ENCODE results near the gene DNAJC12.

The DNAJC12 gene

GRCh38 chr10:67852761-67853160, 14.8 kb upstream of the DNAJC12 start:
- TF ChIP-seq TEAD4 (IDR thresholded peaks at IDR 0.05) = no peak
- no peak for TF ChIP-seq TCF12 (IDR thresholded peaks at IDR 0.05; ENCODE audit: low read depth)
- TF ChIP-seq RAD21 (IDR thresholded peaks at IDR 0.05; ENCODE audit: low read depth) = no peak
- no peak for TF ChIP-seq CREB1 (IDR thresholded peaks at IDR 0.05; ENCODE audit: low read depth)
- TF ChIP-seq, protein P1, sequence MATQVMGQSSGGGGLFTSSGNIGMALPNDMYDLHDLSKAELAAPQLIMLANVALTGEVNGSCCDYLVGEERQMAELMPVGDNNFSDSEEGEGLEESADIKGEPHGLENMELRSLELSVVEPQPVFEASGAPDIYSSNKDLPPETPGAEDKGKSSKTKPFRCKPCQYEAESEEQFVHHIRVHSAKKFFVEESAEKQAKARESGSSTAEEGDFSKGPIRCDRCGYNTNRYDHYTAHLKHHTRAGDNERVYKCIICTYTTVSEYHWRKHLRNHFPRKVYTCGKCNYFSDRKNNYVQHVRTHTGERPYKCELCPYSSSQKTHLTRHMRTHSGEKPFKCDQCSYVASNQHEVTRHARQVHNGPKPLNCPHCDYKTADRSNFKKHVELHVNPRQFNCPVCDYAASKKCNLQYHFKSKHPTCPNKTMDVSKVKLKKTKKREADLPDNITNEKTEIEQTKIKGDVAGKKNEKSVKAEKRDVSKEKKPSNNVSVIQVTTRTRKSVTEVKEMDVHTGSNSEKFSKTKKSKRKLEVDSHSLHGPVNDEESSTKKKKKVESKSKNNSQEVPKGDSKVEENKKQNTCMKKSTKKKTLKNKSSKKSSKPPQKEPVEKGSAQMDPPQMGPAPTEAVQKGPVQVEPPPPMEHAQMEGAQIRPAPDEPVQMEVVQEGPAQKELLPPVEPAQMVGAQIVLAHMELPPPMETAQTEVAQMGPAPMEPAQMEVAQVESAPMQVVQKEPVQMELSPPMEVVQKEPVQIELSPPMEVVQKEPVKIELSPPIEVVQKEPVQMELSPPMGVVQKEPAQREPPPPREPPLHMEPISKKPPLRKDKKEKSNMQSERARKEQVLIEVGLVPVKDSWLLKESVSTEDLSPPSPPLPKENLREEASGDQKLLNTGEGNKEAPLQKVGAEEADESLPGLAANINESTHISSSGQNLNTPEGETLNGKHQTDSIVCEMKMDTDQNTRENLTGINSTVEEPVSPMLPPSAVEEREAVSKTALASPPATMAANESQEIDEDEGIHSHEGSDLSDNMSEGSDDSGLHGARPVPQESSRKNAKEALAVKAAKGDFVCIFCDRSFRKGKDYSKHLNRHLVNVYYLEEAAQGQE (IDR thresholded peaks at IDR 0.05; ENCODE audit: low read depth) = no peak
- TF ChIP-seq EP300 (IDR thresholded peaks at IDR 0.05; ENCODE audit: borderline replicate concordance) = no peak
- no peak for TF ChIP-seq FOXM1 (IDR thresholded peaks at IDR 0.05; ENCODE audit: borderline replicate concordance, low read depth)
- TF ChIP-seq CEBPB (IDR thresholded peaks at IDR 0.05) = no peak

GRCh38 chr10:67851186-67851585, 13.2 kb upstream of the DNAJC12 start:
- TF ChIP-seq EP300 (IDR thresholded peaks at IDR 0.05; ENCODE audit: borderline replicate concordance) (no peak), TCF12 (IDR thresholded peaks at IDR 0.05; ENCODE audit: low read depth) (no peak), TEAD4 (IDR thresholded peaks at IDR 0.05) (no peak), CREB1 (IDR thresholded peaks at IDR 0.05; ENCODE audit: low read depth) (no peak), TAF1 (IDR thresholded peaks at IDR 0.05; ENCODE audit: low read depth) (no peak), ZBTB7A (IDR thresholded peaks at IDR 0.05; ENCODE audit: low read depth) (no peak), CEBPB (IDR thresholded peaks at IDR 0.05) (no peak), RAD21 (IDR thresholded peaks at IDR 0.05; ENCODE audit: low read depth) (no peak), YY1 (IDR thresholded peaks at IDR 0.05; ENCODE audit: low read depth) (no peak), EGR1 (IDR thresholded peaks at IDR 0.05) (no peak), NFIC (IDR thresholded peaks at IDR 0.05) (no peak), FOXM1 (IDR thresholded peaks at IDR 0.05; ENCODE audit: borderline replicate concordance, low read depth) (no peak)
- TF ChIP-seq, protein P2, sequence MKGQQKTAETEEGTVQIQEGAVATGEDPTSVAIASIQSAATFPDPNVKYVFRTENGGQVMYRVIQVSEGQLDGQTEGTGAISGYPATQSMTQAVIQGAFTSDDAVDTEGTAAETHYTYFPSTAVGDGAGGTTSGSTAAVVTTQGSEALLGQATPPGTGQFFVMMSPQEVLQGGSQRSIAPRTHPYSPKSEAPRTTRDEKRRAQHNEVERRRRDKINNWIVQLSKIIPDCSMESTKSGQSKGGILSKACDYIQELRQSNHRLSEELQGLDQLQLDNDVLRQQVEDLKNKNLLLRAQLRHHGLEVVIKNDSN (IDR thresholded peaks at IDR 0.05) = no peak
- TF ChIP-seq, protein P1 (IDR thresholded peaks at IDR 0.05; ENCODE audit: low read depth) = no peak
- TF ChIP-seq, protein P3, sequence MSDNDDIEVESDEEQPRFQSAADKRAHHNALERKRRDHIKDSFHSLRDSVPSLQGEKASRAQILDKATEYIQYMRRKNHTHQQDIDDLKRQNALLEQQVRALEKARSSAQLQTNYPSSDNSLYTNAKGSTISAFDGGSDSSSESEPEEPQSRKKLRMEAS (IDR thresholded peaks at IDR 0.05) = no peak

DNA sequence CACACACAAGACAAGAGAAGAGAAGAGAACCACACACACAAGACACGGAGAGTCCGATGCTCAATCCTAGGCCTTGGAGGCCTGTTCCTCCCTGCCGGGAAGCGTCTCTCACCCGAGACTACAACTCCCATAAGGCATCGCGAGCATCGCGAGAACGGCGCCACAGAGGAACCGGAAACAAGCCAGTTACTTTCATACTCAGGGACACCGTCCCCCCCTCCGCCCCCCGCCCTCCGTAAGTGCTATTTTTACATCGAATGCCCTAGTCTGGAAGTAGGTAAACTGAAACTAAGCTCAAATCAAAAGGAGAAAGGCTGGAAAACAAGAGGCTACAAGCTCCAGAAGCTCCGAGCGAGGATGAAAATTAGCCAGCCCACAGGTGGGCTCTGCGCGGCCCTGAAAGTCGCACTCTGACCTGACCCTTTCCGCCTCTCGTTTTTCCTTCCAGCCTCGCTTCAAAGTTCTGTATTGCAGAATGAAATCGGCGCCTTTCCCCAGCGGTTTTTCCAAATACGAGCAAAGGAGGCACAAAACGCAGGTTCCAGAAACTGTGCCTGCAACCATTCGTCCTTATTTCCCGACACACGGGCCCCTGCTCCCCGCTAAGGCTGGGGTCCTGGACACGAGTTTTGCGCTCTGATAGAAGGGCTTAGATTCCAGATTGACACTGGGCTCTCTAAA, 11.5 kb upstream of the DNAJC12 start:
- TF ChIP-seq YY1 (IDR thresholded peaks at IDR 0.05; ENCODE audit: low read depth) (0 out of 2 replicates have a peak, but pooled peaks have one; percentile 56), TCF12 (IDR thresholded peaks at IDR 0.05; ENCODE audit: low read depth) (peak; percentile 20; the same call in 1 of the 2 replicates), CREB1 (IDR thresholded peaks at IDR 0.05; ENCODE audit: low read depth) (no peak), EP300 (IDR thresholded peaks at IDR 0.05; ENCODE audit: borderline replicate concordance) (no peak), EGR1 (IDR thresholded peaks at IDR 0.05) (no peak), TAF1 (IDR thresholded peaks at IDR 0.05; ENCODE audit: low read depth) (peak; percentile 47; the same call in 1 of the 2 replicates), NFIC (IDR thresholded peaks at IDR 0.05) (no peak), TEAD4 (IDR thresholded peaks at IDR 0.05) (no peak)
- TF ChIP-seq, protein P2 (IDR thresholded peaks at IDR 0.05) = no peak
- TF ChIP-seq, protein P3 (IDR thresholded peaks at IDR 0.05) = no peak; the same call in 1 of the 2 replicates

DNA sequence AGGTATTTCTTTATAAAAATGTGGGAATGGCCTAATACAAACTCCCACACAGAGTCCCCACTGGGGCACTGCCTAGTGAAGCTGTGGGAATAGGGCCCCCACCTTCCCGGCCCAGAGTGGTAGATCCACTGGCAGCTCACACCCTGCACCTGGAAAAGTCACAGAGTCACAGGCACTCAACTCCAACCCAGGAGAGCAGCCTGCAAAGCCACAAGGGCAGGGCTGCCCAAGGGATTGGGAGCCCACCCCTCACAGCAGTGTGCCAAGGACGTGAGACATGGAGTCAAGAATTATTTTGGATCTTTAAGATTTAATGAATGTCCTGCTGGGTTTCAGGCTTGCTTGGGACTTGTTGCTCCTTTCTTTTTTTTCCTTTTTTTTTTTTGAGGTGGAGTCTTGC, 5.3 kb upstream of the DNAJC12 start:
- TF ChIP-seq TEAD4 (IDR thresholded peaks at IDR 0.05) = no peak
- TF ChIP-seq, protein P2 (IDR thresholded peaks at IDR 0.05) = no peak
- TF ChIP-seq, protein P3 (IDR thresholded peaks at IDR 0.05) = no peak
- TF ChIP-seq TAF1 (IDR thresholded peaks at IDR 0.05; ENCODE audit: low read depth) = no peak
- TF ChIP-seq CEBPB (IDR thresholded peaks at IDR 0.05) = no peak
- TF ChIP-seq, protein P1 (IDR thresholded peaks at IDR 0.05; ENCODE audit: low read depth) = no peak
- no peak for TF ChIP-seq RAD21 (IDR thresholded peaks at IDR 0.05; ENCODE audit: low read depth)
- TF ChIP-seq TCF12 (IDR thresholded peaks at IDR 0.05; ENCODE audit: low read depth) = no peak
- no peak for TF ChIP-seq YY1 (IDR thresholded peaks at IDR 0.05; ENCODE audit: low read depth)
- TF ChIP-seq ZBTB7A (IDR thresholded peaks at IDR 0.05; ENCODE audit: low read depth) = no peak

All from Ishikawa (cell line).